ENCODE measurements around the gene CCDC149.

The CCDC149 gene

DNA sequence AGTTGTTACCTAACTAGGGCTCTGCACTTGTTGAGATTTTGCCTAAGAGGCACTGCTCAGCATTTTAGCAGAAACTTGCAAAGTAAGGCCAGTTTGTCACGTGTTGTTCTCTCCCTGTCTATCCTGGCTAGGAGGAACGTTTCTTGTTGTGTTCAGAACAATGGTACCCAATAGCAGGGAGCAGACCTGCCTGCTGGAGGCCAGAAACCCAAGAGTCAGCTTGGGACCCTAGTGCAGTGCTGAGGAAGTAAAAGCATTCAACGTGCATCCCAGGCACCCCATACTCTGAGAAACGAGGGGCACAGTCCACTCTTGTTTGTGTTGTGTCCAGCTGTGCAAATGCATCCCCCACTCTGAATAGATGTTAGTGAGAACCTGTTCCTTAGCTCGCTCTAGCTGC lies 75.1 kb downstream of the CCDC149 start:
- DNase-seq, result no peak

- no peak for DNase-seq
Measured at GRCh38 chr4:24837336-24837735, 75.5 kb downstream of the CCDC149 start.

DNA sequence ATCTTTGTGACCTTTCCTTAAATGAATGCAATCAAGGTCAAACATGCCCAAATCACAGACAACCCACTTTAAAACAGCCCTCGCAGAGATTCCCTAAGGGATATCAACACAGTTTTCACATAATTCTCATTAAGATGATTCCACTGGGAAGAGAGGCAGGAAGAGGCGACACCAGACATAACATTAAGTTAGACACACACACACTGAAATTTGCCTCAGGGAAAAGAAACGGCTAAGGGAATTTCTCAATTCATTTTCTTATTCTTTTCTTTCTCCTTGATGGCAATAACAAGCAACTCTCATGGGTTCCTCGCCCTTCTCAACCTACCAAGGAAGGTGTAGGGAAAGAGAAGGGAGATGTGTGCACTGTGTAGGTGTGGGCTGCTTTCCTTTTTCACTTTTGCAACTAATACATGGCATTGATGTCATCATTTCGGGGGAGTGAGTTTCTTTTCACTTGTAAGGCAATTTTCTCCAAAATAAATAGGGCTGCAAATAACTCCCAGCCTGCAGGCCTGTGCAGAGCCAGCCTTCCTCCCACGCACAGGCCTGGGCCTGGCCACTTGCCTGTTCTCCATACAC lies 76.1 kb downstream of the CCDC149 start:
- no peak for DNase-seq

- no peak for DNase-seq
Measured at GRCh38 chr4:24835696-24836095, 77.1 kb downstream of the CCDC149 start.

DNA sequence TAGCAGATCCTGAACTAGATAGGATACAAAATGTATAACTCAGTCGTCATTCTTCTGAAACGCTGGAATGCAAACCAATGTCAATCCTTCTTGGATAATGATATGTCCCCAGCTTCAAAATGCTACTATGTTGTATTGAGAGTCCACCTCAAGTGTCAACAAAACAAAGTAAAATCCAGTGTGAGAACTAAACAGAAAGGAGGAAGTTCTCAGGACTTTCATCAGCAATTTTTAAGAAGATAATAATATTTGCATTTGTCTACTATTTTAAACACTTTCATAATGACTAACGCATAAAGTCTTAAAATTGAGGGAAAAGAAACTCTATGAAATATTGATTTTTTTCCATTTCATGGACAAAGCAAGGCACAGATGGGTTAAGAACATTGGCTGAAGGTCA lies 81.2 kb downstream of the CCDC149 start:
- DNase-seq, result no peak

DNA sequence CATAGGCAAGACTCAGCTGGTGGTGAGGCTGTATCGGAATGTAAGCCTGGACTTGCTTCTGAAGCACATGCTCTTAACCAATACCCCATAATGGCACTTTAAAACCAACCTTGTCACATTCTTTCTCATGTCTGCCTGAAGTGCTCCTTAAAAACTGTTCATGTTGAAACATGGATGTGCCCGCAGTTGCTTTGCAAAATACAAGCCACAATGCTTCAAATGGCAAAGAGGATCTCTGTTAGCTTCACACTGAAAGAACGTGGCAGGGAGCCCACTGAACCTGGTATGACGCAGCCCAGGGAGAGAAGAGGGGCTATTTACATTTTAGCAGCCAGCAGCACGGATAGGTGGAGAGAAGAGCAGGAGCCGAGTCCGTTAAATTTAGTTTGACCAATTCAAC lies 88.1 kb downstream of the CCDC149 start:
- no peak for DNase-seq

DNA sequence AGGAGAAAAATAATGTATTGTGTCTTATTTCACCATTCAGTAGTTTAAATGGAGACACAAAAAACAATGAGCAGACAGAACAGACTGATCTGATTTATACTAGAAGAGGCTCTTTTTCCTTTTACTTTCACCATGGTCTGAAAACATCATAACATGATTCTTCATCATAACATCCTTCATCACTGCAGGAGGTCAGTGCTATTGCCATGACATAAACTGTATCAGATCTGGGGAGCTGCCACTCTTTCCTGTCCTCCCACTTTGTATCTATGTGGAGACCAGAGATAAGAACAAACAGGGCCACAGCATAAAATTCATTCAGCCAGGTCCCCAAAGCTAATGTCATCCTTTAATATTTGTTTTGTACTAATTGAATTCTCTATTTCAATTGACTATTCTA lies 92.3 kb downstream of the CCDC149 start:
- DNase-seq, result no peak

GRCh38 chr4:24816797-24817196 lies 96.0 kb downstream of the CCDC149 start:
- DNase-seq, result no peak

GRCh38 chr4:24813732-24814131 lies 99.1 kb downstream of the CCDC149 start:
- no peak for DNase-seq

- DNase-seq, result no peak
Measured at GRCh38 chr4:24810871-24811631, 101.8 kb downstream of the CCDC149 start.

GRCh38 chr4:24809815-24810405 lies 102.9 kb downstream of the CCDC149 start:
- no peak for DNase-seq

- no peak for DNase-seq
Measured at GRCh38 chr4:24809376-24809775, 103.5 kb downstream of the CCDC149 start.

GRCh38 chr4:24808955-24809354 lies 103.9 kb downstream of the CCDC149 start:
- no peak for DNase-seq

DNA sequence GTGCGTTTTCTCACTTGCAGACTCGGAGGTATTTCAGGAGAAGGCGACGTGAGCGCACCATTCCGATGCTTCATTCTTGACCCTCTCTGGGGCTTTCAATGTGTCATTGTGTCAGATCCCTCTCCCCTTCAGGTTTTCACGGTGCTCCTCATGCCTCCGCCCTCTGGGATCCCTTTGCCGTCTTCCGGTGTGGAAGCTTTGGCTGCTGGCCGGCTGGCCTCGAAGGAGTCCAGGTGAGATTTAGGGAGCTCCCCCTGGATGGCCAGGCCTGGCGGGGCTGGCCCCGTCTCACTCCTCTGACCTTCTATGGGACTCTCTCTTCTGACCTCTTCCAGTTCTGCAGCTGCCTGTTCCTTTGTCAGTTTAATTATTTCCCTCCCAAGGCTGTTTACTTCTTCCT lies 104.6 kb downstream of the CCDC149 start:
- no peak for DNase-seq

- DNase-seq, result no peak
Measured at GRCh38 chr4:24807611-24808010, 105.2 kb downstream of the CCDC149 start.

DNA sequence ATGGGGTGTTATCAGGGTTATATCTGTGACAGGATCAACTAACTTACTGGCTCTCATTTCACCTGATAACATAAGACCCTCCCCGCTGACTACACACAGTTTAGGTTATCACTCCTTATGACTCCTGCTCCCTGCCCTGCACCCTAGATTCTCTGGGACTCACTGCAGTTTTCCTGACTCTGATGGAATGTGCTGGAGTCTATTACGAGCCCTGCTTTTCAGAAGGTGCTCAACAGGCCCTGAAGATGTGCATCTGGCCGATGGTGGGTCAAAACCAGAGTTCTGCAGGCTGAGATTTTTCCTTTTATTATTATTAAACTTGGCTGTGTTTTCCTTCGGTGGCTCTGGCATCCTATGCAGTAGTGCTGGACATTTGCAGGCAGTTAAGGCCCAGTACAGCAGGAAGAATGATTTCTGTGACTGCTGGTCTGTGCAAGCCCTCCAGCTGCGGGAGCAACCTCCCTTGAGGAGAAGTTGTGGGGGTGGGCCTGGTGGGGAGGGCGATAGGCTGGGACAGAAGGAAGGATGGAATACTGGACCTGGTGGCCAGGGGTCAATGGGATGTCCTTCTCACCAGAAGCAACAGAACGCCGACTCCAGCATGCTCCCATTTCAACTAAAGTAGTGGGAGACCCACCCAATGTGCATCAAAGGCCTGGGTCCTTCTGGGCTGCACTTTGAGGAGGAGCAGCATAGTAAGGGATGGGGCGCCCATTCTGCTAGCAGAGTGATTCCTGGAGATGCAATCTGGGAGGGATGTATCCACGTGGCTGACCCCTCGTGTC lies 106.4 kb downstream of the CCDC149 start:
- DNase-seq, result no peak

DNA sequence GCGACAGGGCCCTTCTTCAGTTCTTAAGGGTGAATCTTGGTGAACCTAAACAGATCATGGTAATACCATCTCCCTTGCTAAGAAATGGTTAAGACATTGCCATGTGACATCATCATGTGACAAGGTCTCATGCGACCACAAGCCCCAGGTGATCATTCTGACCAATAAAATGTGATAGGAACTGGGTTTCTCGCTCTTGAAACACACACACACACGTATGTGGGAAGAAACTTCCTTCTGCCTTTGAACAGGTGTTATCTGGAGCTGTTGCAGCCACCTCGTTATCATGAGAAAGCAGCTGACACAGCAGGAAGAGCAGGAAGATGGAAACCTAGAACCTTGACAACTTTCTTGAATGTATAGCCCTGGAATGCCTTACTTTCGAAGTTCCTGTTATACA lies 107.3 kb downstream of the CCDC149 start:
- no peak for DNase-seq

- no peak for DNase-seq
Measured at GRCh38 chr4:24805067-24805466, 107.8 kb downstream of the CCDC149 start.

- no peak for DNase-seq
Measured at GRCh38 chr4:24802648-24803047, 110.2 kb downstream of the CCDC149 start.

- no peak for DNase-seq
Measured at GRCh38 chr4:24801136-24801855, 111.5 kb downstream of the CCDC149 start.

GRCh38 chr4:24800325-24800895 lies 112.4 kb downstream of the CCDC149 start:
- DNase-seq, result no peak

DNA sequence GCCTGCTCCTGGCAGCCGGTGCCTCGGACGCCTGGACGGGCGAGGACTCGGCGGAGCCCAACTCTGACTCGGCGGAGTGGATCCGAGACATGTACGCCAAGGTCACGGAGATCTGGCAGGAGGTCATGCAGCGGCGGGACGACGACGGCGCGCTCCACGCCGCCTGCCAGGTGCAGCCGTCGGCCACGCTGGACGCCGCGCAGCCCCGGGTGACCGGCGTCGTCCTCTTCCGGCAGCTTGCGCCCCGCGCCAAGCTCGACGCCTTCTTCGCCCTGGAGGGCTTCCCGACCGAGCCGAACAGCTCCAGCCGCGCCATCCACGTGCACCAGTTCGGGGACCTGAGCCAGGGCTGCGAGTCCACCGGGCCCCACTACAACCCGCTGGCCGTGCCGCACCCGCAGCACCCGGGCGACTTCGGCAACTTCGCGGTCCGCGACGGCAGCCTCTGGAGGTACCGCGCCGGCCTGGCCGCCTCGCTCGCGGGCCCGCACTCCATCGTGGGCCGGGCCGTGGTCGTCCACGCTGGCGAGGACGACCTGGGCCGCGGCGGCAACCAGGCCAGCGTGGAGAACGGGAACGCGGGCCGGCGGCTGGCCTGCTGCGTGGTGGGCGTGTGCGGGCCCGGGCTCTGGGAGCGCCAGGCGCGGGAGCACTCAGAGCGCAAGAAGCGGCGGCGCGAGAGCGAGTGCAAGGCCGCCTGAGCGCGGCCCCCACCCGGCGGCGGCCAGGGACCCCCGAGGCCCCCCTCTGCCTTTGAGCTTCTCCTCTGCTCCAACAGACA lies 113.1 kb downstream of the CCDC149 start:
- DNase-seq, result no peak

Data from NCI-H510A (cell line).